ENCODE measurements around the gene UGT1A6. TPM values are rescaled to one million over a fixed set of nuclear protein-coding genes. Genes with fewer than 3 reads are reported as not detected.

The UGT1A6 gene
- total and polyA plus RNA-seq, 8 donors: 0.05 to 0.69 TPM; not detected in 6

DNA sequence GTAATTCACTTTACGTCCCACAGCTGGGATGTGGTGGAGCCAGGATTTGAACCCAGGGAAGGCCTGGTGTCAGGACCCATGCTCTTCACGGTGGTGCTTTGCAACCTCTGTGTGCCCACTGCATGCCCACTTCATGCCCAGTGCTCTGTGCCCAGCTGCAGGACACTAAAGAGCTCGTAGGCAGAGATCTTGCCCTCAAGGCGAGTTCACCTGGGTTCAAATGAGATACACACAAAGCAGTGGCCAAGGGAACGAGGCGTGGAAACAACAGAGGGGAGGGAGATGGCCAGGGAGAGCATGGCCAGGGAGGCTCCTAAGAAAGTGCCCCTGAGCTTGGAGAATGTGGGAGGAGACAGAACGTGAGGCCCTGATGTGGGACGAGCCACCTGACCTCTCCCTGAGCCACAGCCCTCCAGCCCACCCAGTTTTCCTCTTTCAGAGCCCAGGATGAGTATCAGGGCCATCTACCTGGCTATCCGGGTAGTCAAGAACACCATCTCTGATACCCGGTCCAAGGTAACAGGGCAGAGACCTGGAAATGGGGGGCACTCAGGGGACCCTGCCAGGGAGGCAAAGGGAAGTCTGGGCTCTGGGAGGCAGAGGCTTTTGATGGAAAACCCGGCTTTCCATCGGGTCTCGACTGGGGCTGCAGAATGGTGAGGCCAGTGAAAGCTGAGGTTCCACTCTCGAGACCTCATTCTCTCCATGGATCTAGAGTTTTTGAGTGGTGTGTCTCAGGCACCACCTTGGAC lies 105.8 kb downstream of the UGT1A6 start:
- FAIRE-seq (no peak), DNase-seq (no peak), ATAC-seq (no peak)
- H3K27me3 ChIP-seq: no peaks in the 10 kb centered on the region
- H3K4me3 ChIP-seq: no peak overlapping the region
- no peak for TF ChIP-seq CTCF (IDR thresholded peaks at IDR 0.05)
- H3K36me3 ChIP-seq: no peaks in the 10 kb centered on the region
- intact Hi-C loops (cut with DNase I): no loop called here
- no peaks in the 10 kb centered on the region for H3K4me1 ChIP-seq
- H3K9me3 ChIP-seq: no peaks in the 10 kb centered on the region
- WGBS, 2 donors: 57 to 67% methylated on average over 14 of the region's 14 CpGs
- H3K27ac ChIP-seq: no peak overlapping the region

DNA sequence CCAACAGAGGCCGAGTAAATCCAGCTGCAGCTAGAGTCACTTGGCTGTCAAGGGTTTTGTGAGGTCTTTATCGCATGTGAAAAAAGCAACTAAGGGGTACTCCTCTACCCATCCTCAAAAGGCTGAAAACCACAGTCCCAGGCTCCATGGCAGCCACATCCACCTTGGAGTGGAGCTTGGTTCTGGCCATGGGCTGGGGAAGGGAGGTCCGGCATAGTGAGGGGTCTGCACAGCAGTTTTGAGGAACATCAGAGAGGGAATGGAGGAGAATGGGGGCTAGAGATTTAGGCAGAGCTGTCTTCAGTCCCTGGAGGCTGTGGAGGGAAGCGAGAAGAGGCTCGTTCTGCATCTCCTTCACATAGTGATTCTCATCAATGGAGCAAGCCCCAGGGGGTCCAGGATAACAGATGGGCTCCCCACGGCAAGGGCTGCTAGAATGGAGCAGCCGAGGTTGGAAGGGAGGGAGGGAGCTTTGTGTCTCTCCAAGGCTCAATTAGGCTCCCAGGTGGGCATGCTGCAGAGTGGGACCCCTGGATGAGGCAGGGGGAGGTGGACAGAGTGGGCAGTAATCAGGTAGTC lies 106.5 kb downstream of the UGT1A6 start:
- DNase-seq (peak in 1 of 6 donors; percentile 24), FAIRE-seq (no peak), ATAC-seq (no peak)
- no peak overlapping the region for H3K4me3 ChIP-seq
- H3K9me3 ChIP-seq: no peaks in the 10 kb centered on the region
- no peaks in the 10 kb centered on the region for H3K27me3 ChIP-seq
- 44 to 51% methylated on average over 7 of the region's 7 CpGs for WGBS, 2 donors
- no peaks in the 10 kb centered on the region for H3K4me1 ChIP-seq
- no peak for TF ChIP-seq CTCF (IDR thresholded peaks at IDR 0.05)
- no peak overlapping the region for H3K27ac ChIP-seq
- intact Hi-C loops (cut with DNase I): no loop called here
- H3K36me3 ChIP-seq: no peaks in the 10 kb centered on the region

- peak in 1 of 6 donors; percentile 17 for DNase-seq
- no peak overlapping the region for H3K27ac ChIP-seq
- no peaks in the 10 kb centered on the region for H3K36me3 ChIP-seq
- intact Hi-C loops (cut with DNase I): no loop called here
- no peak overlapping the region for H3K4me3 ChIP-seq
- no peak for TF ChIP-seq CTCF (IDR thresholded peaks at IDR 0.05)
- H3K9me3 ChIP-seq: no peaks in the 10 kb centered on the region
- H3K27me3 ChIP-seq: no peaks in the 10 kb centered on the region
- no peaks in the 10 kb centered on the region for H3K4me1 ChIP-seq
- 46 to 74% methylated on average over 5 of the region's 5 CpGs for WGBS, 2 donors
- ATAC-seq: no peak
- FAIRE-seq: no peak
These were observed 107.0 kb downstream of the UGT1A6 start for GRCh38 chr2:233799716-233800115.

GRCh38 chr2:233800208-233800607 lies 107.5 kb downstream of the UGT1A6 start:
- TF ChIP-seq CTCF (IDR thresholded peaks at IDR 0.05): no peak
- no peak for FAIRE-seq

More at GRCh38 chr2:233800208-233800607, 107.5 kb downstream of the UGT1A6 start:
- intact Hi-C loops (cut with DNase I): no loop called here
- DNase-seq (peak in 1 of 6 donors; percentile 30), ATAC-seq (no peak)
- Histone ChIP-seq H3K27me3 (no peaks in the 10 kb centered on the region), H3K9me3 (no peaks in the 10 kb centered on the region), H3K4me3 (no peak overlapping the region), H3K4me1 (no peaks in the 10 kb centered on the region), H3K36me3 (no peaks in the 10 kb centered on the region), H3K27ac (no peak overlapping the region)
- 67 to 76% methylated on average over 7 of the region's 7 CpGs for WGBS, 2 donors
